ENCODE data around the gene MBLAC2.

Gene MBLAC2

GRCh38 chr5:90479611-90480385, 5.2 kb upstream of the MBLAC2 start:
- TF ChIP-seq CTCF (conservative IDR thresholded peaks at IDR 0.05; ENCODE audit: low read depth, low read length) = no peak
- H3K4me3 ChIP-seq (ENCODE audit: low read length) = no peak overlapping the region
- no peak for DNase-seq (ENCODE audit: low read depth)

- TF ChIP-seq CTCF (conservative IDR thresholded peaks at IDR 0.05; ENCODE audit: low read depth, low read length) = no peak
- no peak for DNase-seq (ENCODE audit: low read depth)
- no peak overlapping the region for H3K4me3 ChIP-seq (ENCODE audit: low read length)
Observed at GRCh38 chr5:90477621-90478215, 3.1 kb upstream of the MBLAC2 start.

- no peak for DNase-seq (ENCODE audit: low read depth)
- no peak overlapping the region for H3K4me3 ChIP-seq (ENCODE audit: low read length)
- TF ChIP-seq CTCF (conservative IDR thresholded peaks at IDR 0.05; ENCODE audit: low read depth, low read length) = peak; percentile 25
Observed at GRCh38 chr5:90477073-90477472, 2.5 kb upstream of the MBLAC2 start.

DNA sequence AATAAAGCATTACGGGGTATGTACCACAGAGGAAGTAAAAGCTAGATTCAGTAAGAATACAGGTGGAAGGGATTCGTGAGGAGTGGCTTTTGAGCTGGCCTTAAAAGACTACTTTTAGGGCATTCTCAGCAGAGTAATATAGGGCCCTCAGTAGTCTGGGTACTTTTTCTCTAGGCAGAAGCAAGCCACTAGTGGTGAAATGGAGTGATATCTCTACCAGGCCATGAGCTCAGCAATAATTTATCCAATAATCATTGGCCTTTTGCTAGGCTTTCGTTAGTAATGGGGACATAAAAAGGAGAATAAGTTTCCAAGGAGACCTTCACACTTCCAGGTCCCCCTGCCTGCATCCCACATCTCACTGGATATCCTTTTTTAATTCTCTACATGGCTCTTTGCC, 1.8 kb upstream of the MBLAC2 start:
- DNase-seq (ENCODE audit: low read depth) = no peak
- no peak for TF ChIP-seq CTCF (conservative IDR thresholded peaks at IDR 0.05; ENCODE audit: low read depth, low read length)
- no peak overlapping the region for H3K4me3 ChIP-seq (ENCODE audit: low read length)

DNA sequence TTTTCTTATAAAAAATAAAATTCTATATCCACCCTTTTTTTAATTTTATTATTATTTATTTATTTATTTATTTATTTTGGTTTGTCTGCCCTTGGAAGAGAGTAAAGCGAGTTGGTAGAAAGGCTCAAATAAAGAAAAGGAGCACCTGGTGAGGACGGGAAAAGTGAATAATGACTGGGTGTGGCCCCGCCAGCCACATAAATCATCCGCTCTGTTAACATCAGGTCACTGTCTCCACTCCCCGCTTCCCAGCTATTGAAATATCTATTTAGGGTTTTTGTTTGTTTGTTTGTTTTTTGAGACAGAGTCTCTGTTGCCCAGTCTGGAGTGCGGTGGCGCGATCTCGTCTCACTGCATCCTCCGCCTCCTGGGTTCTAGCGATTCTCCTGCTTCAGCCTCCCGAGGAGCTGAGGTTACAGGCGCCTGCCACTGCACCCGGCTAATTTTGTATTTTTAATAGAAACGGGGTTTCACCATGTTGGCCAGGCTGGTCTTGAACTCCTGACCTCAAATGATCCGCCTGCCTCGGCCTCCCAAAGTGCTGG, 937 bp upstream of the MBLAC2 start:
- DNase-seq (ENCODE audit: low read depth) = no peak
- H3K4me3 ChIP-seq (ENCODE audit: low read length) = peak overlapping the region; percentile 84
- TF ChIP-seq CTCF (conservative IDR thresholded peaks at IDR 0.05; ENCODE audit: low read depth, low read length) = no peak

- no peak for DNase-seq (ENCODE audit: low read depth)
- peak overlapping the region; percentile 84 for H3K4me3 ChIP-seq (ENCODE audit: low read length)
- no peak for TF ChIP-seq CTCF (conservative IDR thresholded peaks at IDR 0.05; ENCODE audit: low read depth, low read length)
Observed at GRCh38 chr5:90473396-90474234, 956 bp downstream of the MBLAC2 start.
